Nephron progenitor cell (in vitro differentiated cells): ENCODE data around the gene PEF1.
"Not testable (repeated sequence)": the region's sequence is repeated elsewhere in the genome, so short reads cannot be mapped to it uniquely, and the experiment has no call there.

Experiments
- DNase-seq: peaks from one replicate; pipeline ENCODE4 v3.0.0; 2021
- H3K27ac Mint-ChIP-seq: 2 replicates; pipeline ENCODE4 v1.8.0; 2021; ENCODE audit warnings: mild to moderate bottlenecking, moderate library complexity, mixed read lengths
- H3K27me3 Mint-ChIP-seq: 2 replicates; pipeline ENCODE4 v1.8.0; 2021; ENCODE audit warnings: mild to moderate bottlenecking, low read depth, mixed read lengths; ENCODE audit not compliant: poor library complexity
- H3K36me3 Mint-ChIP-seq: 2 replicates; pipeline ENCODE4 v1.8.0; 2021; ENCODE audit warnings: low read depth, mixed read lengths
- H3K4me1 Mint-ChIP-seq: 2 replicates; pipeline ENCODE4 v1.8.0; 2021; ENCODE audit warnings: mixed read lengths
- H3K4me3 Mint-ChIP-seq: 2 replicates; pipeline ENCODE4 v1.8.0; 2021; ENCODE audit warnings: mild to moderate bottlenecking, moderate library complexity, mixed read lengths
- H3K9me3 Mint-ChIP-seq: 2 replicates; pipeline ENCODE4 v1.8.0; 2021; ENCODE audit warnings: mild to moderate bottlenecking, moderate library complexity, mixed read lengths
- TF ChIP-seq, protein P1 (sequence below): fragments of 200-600 bp; sonication (generic); IDR thresholded peaks from 2 replicates; pipeline ENCODE4 v1.5.0; 2021; ENCODE audit warnings: antibody characterized with exemption

The PEF1 gene

GRCh38 chr1:31587720-31588423 lies 56.8 kb downstream of the PEF1 start:
- no peaks in the 10 kb centered on the region for H3K4me1 Mint-ChIP-seq
- H3K27ac Mint-ChIP-seq = no peak overlapping the region
- peak; percentile 58 for DNase-seq
- TF ChIP-seq, protein P1, sequence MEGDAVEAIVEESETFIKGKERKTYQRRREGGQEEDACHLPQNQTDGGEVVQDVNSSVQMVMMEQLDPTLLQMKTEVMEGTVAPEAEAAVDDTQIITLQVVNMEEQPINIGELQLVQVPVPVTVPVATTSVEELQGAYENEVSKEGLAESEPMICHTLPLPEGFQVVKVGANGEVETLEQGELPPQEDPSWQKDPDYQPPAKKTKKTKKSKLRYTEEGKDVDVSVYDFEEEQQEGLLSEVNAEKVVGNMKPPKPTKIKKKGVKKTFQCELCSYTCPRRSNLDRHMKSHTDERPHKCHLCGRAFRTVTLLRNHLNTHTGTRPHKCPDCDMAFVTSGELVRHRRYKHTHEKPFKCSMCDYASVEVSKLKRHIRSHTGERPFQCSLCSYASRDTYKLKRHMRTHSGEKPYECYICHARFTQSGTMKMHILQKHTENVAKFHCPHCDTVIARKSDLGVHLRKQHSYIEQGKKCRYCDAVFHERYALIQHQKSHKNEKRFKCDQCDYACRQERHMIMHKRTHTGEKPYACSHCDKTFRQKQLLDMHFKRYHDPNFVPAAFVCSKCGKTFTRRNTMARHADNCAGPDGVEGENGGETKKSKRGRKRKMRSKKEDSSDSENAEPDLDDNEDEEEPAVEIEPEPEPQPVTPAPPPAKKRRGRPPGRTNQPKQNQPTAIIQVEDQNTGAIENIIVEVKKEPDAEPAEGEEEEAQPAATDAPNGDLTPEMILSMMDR = peak; percentile 52
- H3K27me3 Mint-ChIP-seq = peaks cover 70% of the 10 kb centered on the region
- no peaks in the 10 kb centered on the region for H3K36me3 Mint-ChIP-seq
- H3K9me3 Mint-ChIP-seq = peaks cover 4% of the 10 kb centered on the region
- H3K4me3 Mint-ChIP-seq = no peak overlapping the region

- not testable (repeated sequence) for H3K4me1 Mint-ChIP-seq, H3K27ac Mint-ChIP-seq, H3K4me3 Mint-ChIP-seq, H3K36me3 Mint-ChIP-seq, H3K9me3 Mint-ChIP-seq, DNase-seq
- H3K27me3 Mint-ChIP-seq = peaks cover 69% of the 10 kb centered on the region
Observed at GRCh38 chr1:31587328-31587699, 57.4 kb downstream of the PEF1 start.

- no peaks in the 10 kb centered on the region for H3K4me1 Mint-ChIP-seq
- no peaks in the 10 kb centered on the region for H3K36me3 Mint-ChIP-seq
- peaks cover 66% of the 10 kb centered on the region for H3K27me3 Mint-ChIP-seq
- TF ChIP-seq, protein P1 = no peak
- peaks cover 4% of the 10 kb centered on the region for H3K9me3 Mint-ChIP-seq
- no peak for DNase-seq
- H3K27ac Mint-ChIP-seq = no peak overlapping the region
- H3K4me3 Mint-ChIP-seq = no peak overlapping the region
Observed at GRCh38 chr1:31586376-31587327, 58.0 kb downstream of the PEF1 start.

DNA sequence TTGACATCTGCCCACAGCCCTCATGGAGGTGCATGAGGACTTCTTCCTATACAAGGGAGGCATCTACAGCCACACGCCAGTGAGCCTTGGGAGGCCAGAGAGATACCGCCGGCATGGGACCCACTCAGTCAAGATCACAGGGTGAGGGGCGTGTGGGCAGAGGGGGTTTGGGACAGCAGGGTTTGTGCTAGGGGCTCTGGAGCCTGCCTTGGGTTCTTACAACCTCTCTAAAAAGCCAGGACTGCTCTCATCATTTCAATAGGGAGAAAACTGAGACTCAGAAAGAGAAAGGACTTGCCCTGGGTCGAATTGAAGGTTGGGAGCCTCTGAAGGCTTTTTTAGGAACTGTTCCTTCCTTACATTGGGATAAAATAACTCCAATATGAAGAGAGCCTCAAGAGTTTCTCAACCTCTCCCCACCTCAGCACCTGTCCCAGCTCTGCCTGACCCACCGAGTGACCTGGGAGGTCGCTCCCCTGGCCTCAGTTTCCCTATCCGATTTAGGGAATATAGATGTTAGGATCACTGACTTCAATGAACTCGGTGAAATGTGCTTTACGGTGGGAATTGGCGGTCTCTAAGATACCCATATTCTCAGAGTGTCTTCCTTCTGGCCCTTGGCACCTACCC lies 58.8 kb downstream of the PEF1 start:
- Mint-ChIP-seq H3K4me3 (no peak overlapping the region), H3K4me1 (no peaks in the 10 kb centered on the region), H3K27me3 (peaks cover 63% of the 10 kb centered on the region), H3K36me3 (no peaks in the 10 kb centered on the region), H3K9me3 (peaks cover 4% of the 10 kb centered on the region), H3K27ac (no peak overlapping the region)
- DNase-seq = no peak
- TF ChIP-seq, protein P1 = no peak

DNA sequence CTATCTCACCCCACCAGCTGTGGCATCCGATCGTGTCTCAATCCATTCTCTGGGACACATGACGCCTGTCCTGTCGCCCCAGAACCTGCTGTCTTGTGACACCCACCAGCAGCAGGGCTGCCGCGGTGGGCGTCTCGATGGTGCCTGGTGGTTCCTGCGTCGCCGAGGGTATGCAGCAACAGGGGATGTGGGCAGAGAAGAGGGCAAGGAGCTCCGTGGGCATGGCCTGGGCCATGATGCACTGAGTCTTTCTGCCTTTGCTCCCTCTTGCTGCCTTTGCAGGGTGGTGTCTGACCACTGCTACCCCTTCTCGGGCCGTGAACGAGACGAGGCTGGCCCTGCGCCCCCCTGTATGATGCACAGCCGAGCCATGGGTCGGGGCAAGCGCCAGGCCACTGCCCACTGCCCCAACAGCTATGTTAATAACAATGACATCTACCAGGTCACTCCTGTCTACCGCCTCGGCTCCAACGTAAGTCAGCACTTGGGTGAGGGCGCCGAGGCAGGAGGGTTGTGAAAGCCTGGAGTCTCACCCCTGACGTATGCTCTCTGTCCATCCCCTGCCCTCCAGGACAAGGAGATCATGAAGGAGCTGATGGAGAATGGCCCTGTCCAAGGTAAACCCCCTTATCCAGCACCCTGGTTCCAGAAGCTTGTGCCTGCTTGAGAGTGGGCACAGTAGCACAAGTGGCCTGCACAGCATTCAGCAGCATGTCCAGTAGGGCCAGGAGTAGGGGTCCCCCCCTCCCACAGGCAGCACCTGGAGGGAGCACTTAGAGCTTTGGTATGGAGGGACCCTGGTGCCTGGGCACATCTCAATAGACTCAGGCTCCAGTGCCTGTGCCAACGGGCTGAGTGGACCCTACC lies 59.6 kb downstream of the PEF1 start:
- no peak overlapping the region for H3K27ac Mint-ChIP-seq
- peaks cover 57% of the 10 kb centered on the region for H3K27me3 Mint-ChIP-seq
- H3K4me3 Mint-ChIP-seq = no peak overlapping the region
- peaks cover 4% of the 10 kb centered on the region for H3K9me3 Mint-ChIP-seq
- DNase-seq = no peak
- TF ChIP-seq, protein P1 = no peak
- no peaks in the 10 kb centered on the region for H3K4me1 Mint-ChIP-seq
- no peaks in the 10 kb centered on the region for H3K36me3 Mint-ChIP-seq
